Activated T-helper 17 cell treated with anti-CD3 and anti-CD28 coated beads, Interleukin-2, amount 50 U/mL, for 72 hours (primary cell): ENCODE results near the gene RNF112. TPM values are rescaled to one million over a fixed set of nuclear protein-coding genes. Genes with fewer than 3 reads are reported as not detected.

ENCODE experiments used
- ATAC-seq: fragments of 150-1000 bp; cut with Tn5 transposase; replicated peaks from 2 replicates; pipeline ENCODE4 v1.10.0; 2021; ENCODE audit warnings: mild to moderate bottlenecking, moderate library complexity
- H3K27ac Mint-ChIP-seq: one replicate; pipeline ENCODE4 v1.8.0; 2022; ENCODE audit warnings: mixed read lengths
- H3K27me3 Mint-ChIP-seq: one replicate; pipeline ENCODE4 v1.8.0; 2022; ENCODE audit warnings: mixed read lengths
- H3K36me3 Mint-ChIP-seq: one replicate; pipeline ENCODE4 v1.8.0; 2022; ENCODE audit warnings: low read depth, mild to moderate bottlenecking, mixed read lengths
- H3K4me1 Mint-ChIP-seq: one replicate; pipeline ENCODE4 v1.8.0; 2022; ENCODE audit warnings: mixed read lengths
- H3K4me3 Mint-ChIP-seq: one replicate; pipeline ENCODE4 v1.8.0; 2022; ENCODE audit warnings: mild to moderate bottlenecking, mixed read lengths
- H3K9me3 Mint-ChIP-seq: one replicate; pipeline ENCODE4 v1.8.0; 2022; ENCODE audit warnings: mixed read lengths
- total RNA-seq, 2 donors: library from RNA; stranded (reverse); gene quantifications; one replicate each; pipeline ENCODE4 v1.2.3, GENCODE V29; 2022

The RNF112 gene
- total RNA-seq, 2 donors from 2014 or later, result 0.56 to 3.1 TPM

- no peak overlapping the region for H3K4me3 Mint-ChIP-seq
- no peak for ATAC-seq
- no peaks in the 10 kb centered on the region for H3K9me3 Mint-ChIP-seq
- no peaks in the 10 kb centered on the region for H3K27me3 Mint-ChIP-seq
- no peak overlapping the region for H3K27ac Mint-ChIP-seq
- no peaks in the 10 kb centered on the region for H3K4me1 Mint-ChIP-seq
- H3K36me3 Mint-ChIP-seq, result no peaks in the 10 kb centered on the region
Observed at GRCh38 chr17:19391432-19391831, 19.6 kb upstream of the RNF112 start.

- Mint-ChIP-seq H3K36me3 (no peaks in the 10 kb centered on the region), H3K27ac (no peak overlapping the region), H3K27me3 (no peaks in the 10 kb centered on the region), H3K9me3 (no peaks in the 10 kb centered on the region), H3K4me1 (no peaks in the 10 kb centered on the region), H3K4me3 (no peak overlapping the region)
- ATAC-seq, result no peak
Observed at GRCh38 chr17:19392303-19392702, 18.7 kb upstream of the RNF112 start.

- H3K4me3 Mint-ChIP-seq, result no peak overlapping the region
- no peaks in the 10 kb centered on the region for H3K4me1 Mint-ChIP-seq
- no peaks in the 10 kb centered on the region for H3K36me3 Mint-ChIP-seq
- H3K27ac Mint-ChIP-seq, result no peak overlapping the region
- no peaks in the 10 kb centered on the region for H3K27me3 Mint-ChIP-seq
- no peak for ATAC-seq
- no peaks in the 10 kb centered on the region for H3K9me3 Mint-ChIP-seq
Observed at GRCh38 chr17:19397556-19398041, 13.4 kb upstream of the RNF112 start.

- ATAC-seq, result no peak
- H3K36me3 Mint-ChIP-seq, result no peaks in the 10 kb centered on the region
- H3K27me3 Mint-ChIP-seq, result no peaks in the 10 kb centered on the region
- no peaks in the 10 kb centered on the region for H3K4me1 Mint-ChIP-seq
- H3K27ac Mint-ChIP-seq, result no peak overlapping the region
- H3K4me3 Mint-ChIP-seq, result no peak overlapping the region
- H3K9me3 Mint-ChIP-seq, result no peaks in the 10 kb centered on the region
Observed at GRCh38 chr17:19398301-19399181, 12.5 kb upstream of the RNF112 start.

GRCh38 chr17:19399750-19400450 lies 11.1 kb upstream of the RNF112 start:
- no peak overlapping the region for H3K4me3 Mint-ChIP-seq
- H3K4me1 Mint-ChIP-seq, result no peaks in the 10 kb centered on the region
- no peaks in the 10 kb centered on the region for H3K27me3 Mint-ChIP-seq
- no peaks in the 10 kb centered on the region for H3K9me3 Mint-ChIP-seq
- no peaks in the 10 kb centered on the region for H3K36me3 Mint-ChIP-seq
- no peak overlapping the region for H3K27ac Mint-ChIP-seq
- no peak for ATAC-seq

- Mint-ChIP-seq H3K4me1 (no peaks in the 10 kb centered on the region), H3K4me3 (no peak overlapping the region), H3K36me3 (no peaks in the 10 kb centered on the region), H3K27me3 (no peaks in the 10 kb centered on the region), H3K9me3 (no peaks in the 10 kb centered on the region), H3K27ac (no peak overlapping the region)
- no peak for ATAC-seq
Observed at GRCh38 chr17:19401321-19402010, 9.6 kb upstream of the RNF112 start.

- Mint-ChIP-seq H3K9me3 (no peaks in the 10 kb centered on the region), H3K36me3 (no peaks in the 10 kb centered on the region), H3K27ac (no peak overlapping the region), H3K4me3 (no peak overlapping the region), H3K4me1 (no peaks in the 10 kb centered on the region), H3K27me3 (no peaks in the 10 kb centered on the region)
- ATAC-seq, result no peak
Observed at GRCh38 chr17:19402171-19402570, 8.9 kb upstream of the RNF112 start.

GRCh38 chr17:19403021-19403420 lies 8.0 kb upstream of the RNF112 start:
- H3K36me3 Mint-ChIP-seq, result no peaks in the 10 kb centered on the region
- no peak for ATAC-seq
- no peak overlapping the region for H3K4me3 Mint-ChIP-seq
- H3K9me3 Mint-ChIP-seq, result no peaks in the 10 kb centered on the region
- H3K4me1 Mint-ChIP-seq, result no peaks in the 10 kb centered on the region
- no peaks in the 10 kb centered on the region for H3K27me3 Mint-ChIP-seq
- no peak overlapping the region for H3K27ac Mint-ChIP-seq

GRCh38 chr17:19404264-19404663 lies 6.8 kb upstream of the RNF112 start:
- H3K27ac Mint-ChIP-seq, result no peak overlapping the region
- no peaks in the 10 kb centered on the region for H3K36me3 Mint-ChIP-seq
- no peak for ATAC-seq
- no peaks in the 10 kb centered on the region for H3K4me1 Mint-ChIP-seq
- no peaks in the 10 kb centered on the region for H3K27me3 Mint-ChIP-seq
- H3K4me3 Mint-ChIP-seq, result no peak overlapping the region
- H3K9me3 Mint-ChIP-seq, result no peaks in the 10 kb centered on the region

GRCh38 chr17:19405114-19405513 lies 5.9 kb upstream of the RNF112 start:
- H3K27ac Mint-ChIP-seq, result no peak overlapping the region
- H3K4me3 Mint-ChIP-seq, result no peak overlapping the region
- H3K36me3 Mint-ChIP-seq, result no peaks in the 10 kb centered on the region
- H3K9me3 Mint-ChIP-seq, result no peaks in the 10 kb centered on the region
- no peaks in the 10 kb centered on the region for H3K4me1 Mint-ChIP-seq
- no peaks in the 10 kb centered on the region for H3K27me3 Mint-ChIP-seq
- no peak for ATAC-seq

GRCh38 chr17:19407601-19408345 lies 3.3 kb upstream of the RNF112 start:
- Mint-ChIP-seq H3K4me1 (no peaks in the 10 kb centered on the region), H3K4me3 (no peak overlapping the region), H3K27ac (no peak overlapping the region), H3K9me3 (no peaks in the 10 kb centered on the region), H3K36me3 (no peaks in the 10 kb centered on the region), H3K27me3 (no peaks in the 10 kb centered on the region)
- no peak for ATAC-seq

- Mint-ChIP-seq H3K27ac (no peak overlapping the region), H3K27me3 (no peaks in the 10 kb centered on the region), H3K36me3 (no peaks in the 10 kb centered on the region), H3K4me3 (no peak overlapping the region), H3K9me3 (no peaks in the 10 kb centered on the region), H3K4me1 (no peaks in the 10 kb centered on the region)
- no peak for ATAC-seq
Observed at GRCh38 chr17:19408346-19408710, 2.7 kb upstream of the RNF112 start.

GRCh38 chr17:19409066-19409465 lies 2.0 kb upstream of the RNF112 start:
- no peaks in the 10 kb centered on the region for H3K27me3 Mint-ChIP-seq
- H3K9me3 Mint-ChIP-seq, result no peaks in the 10 kb centered on the region
- no peaks in the 10 kb centered on the region for H3K36me3 Mint-ChIP-seq
- no peaks in the 10 kb centered on the region for H3K4me1 Mint-ChIP-seq
- no peak overlapping the region for H3K4me3 Mint-ChIP-seq
- H3K27ac Mint-ChIP-seq, result no peak overlapping the region
- no peak for ATAC-seq

GRCh38 chr17:19409509-19409908 lies 1.5 kb upstream of the RNF112 start:
- Mint-ChIP-seq H3K36me3 (no peaks in the 10 kb centered on the region), H3K9me3 (no peaks in the 10 kb centered on the region), H3K27ac (no peak overlapping the region), H3K27me3 (no peaks in the 10 kb centered on the region), H3K4me1 (no peaks in the 10 kb centered on the region), H3K4me3 (no peak overlapping the region)
- peak; percentile 67 for ATAC-seq
